K562 (cell line): ENCODE measurements around the gene FHIT. TPM values are rescaled to one million over a fixed set of nuclear protein-coding genes. Genes with fewer than 3 reads are reported as not detected.

ENCODE experiments used
- ATAC-seq: fragments of 200-7000 bp; cut with Tn5 transposase; 3 replicates; pipeline ENCODE4 v1.9.1; 2020; ENCODE audit warnings: moderate library complexity
- BruUV-seq: library from RNA; stranded (reverse); fragments of 400-500 nt; replicated peaks from 2 replicates; lab custom pipeline; 2021; lab: Mats Ljungman, UMichigan
- CTCF ChIA-PET: fragments of 300-600 bp; formaldehyde crosslinking; extraction: SDS; loops from one replicate; lab custom pipeline; 2021; ENCODE audit warnings: low intra/inter-chr PET ratio; lab: Yijun Ruan, JAX
- POLR2A ChIA-PET: fragments of 300-600, 350-650 bp; sonication (Branson Sonifier 250); formaldehyde crosslinking; extraction: SDS; loops from one replicate; lab custom pipeline; 2021; ENCODE audit warnings: antibody characterized with exemption, inconsistent platforms; lab: Yijun Ruan, JAX
- DNase-seq, 4 experiments: peaks; one replicate each; pipeline versions ENCODE4 v3.0.0 to v3.0.0-alpha.2; 2011 to 2018; ENCODE audit warnings: low spot score in 3 of 4, mixed read lengths in 3 of 4; ENCODE audit errors: extremely low read depth in 1 of 4
- FAIRE-seq: peaks from 2 replicates; lab custom pipeline; 2011; peaks lifted over from hg19 to GRCh38; lab: Jason Lieb, UNC
- H2AFZ ChIP-seq: 2 replicates; pipeline ENCODE4 v1.6.0; 2011; ENCODE audit warnings: low read depth, low read length, control low read depth, inconsistent platforms
- H3K27ac ChIP-seq: fragments of 200-600 bp; 3 replicates; pipeline ENCODE4 v1.8.0; 2011; ENCODE audit warnings: low read depth, mild to moderate bottlenecking, control low read depth, inconsistent platforms, low read length, moderate library complexity, mixed read lengths; ENCODE audit errors: extremely low read depth
- H3K27me3 ChIP-seq, 2 experiments: fragments of 300-600 bp in 1 of 2; 2 replicates in 1 of 2; 3 replicates in 1 of 2; pipeline versions ENCODE4 v1.6.0 to v1.8.0; 2011; ENCODE audit warnings: inconsistent platforms in 2 of 2, low read length in 2 of 2, mild to moderate bottlenecking in 1 of 2, mixed read lengths in 1 of 2, moderate library complexity in 1 of 2; ENCODE audit not compliant: control insufficient read depth in 2 of 2, insufficient read depth in 2 of 2
- H3K36me3 ChIP-seq: fragments of 300-600 bp; 3 replicates; pipeline ENCODE4 v1.8.0; 2011; ENCODE audit warnings: mild to moderate bottlenecking, low read length, inconsistent platforms; ENCODE audit not compliant: control insufficient read depth, insufficient read depth
- H3K4me1 ChIP-seq, 2 experiments: fragments of 200-600 bp in 1 of 2; replicated peaks in 1 of 2; 2 replicates in 1 of 2; 3 replicates in 1 of 2; pipeline versions ENCODE4 v1.5.1 to v1.8.0; 2011; ENCODE audit warnings: inconsistent platforms in 2 of 2, low read length in 2 of 2, mild to moderate bottlenecking in 1 of 2, mixed read lengths in 1 of 2, moderate library complexity in 1 of 2; ENCODE audit not compliant: control insufficient read depth in 2 of 2, insufficient read depth in 2 of 2
- H3K4me2 ChIP-seq: 2 replicates; pipeline ENCODE4 v1.6.1; 2011; ENCODE audit warnings: low read length, control low read depth, inconsistent platforms, mixed read lengths; ENCODE audit not compliant: insufficient read depth
- H3K4me3 ChIP-seq: fragments of 200-600 bp; sonication (generic), shearing (Covaris generic); 2 replicates; pipeline ENCODE4 v1.5.1; 2016; ENCODE audit warnings: control low read depth, inconsistent platforms
- H3K79me2 ChIP-seq: fragments of 200-600 bp; 3 replicates; pipeline ENCODE4 v1.8.0; 2011; ENCODE audit warnings: low read length, inconsistent platforms; ENCODE audit not compliant: control insufficient read depth, insufficient read depth
- H3K9ac ChIP-seq, 2 experiments: 2 replicates each; pipeline versions ENCODE4 v1.6.0 to v1.6.1; 2011; ENCODE audit warnings: low read depth in 2 of 2, low read length in 2 of 2, control low read depth in 1 of 2, inconsistent platforms in 1 of 2, mild to moderate bottlenecking in 1 of 2, mixed read lengths in 1 of 2; ENCODE audit not compliant: insufficient read depth in 1 of 2
- H3K9me1 ChIP-seq: one replicate; pipeline ENCODE4 v1.6.0; 2011; ENCODE audit warnings: inconsistent platforms, mild to moderate bottlenecking, low read length, moderate library complexity; ENCODE audit not compliant: control insufficient read depth, insufficient read depth
- H3K9me3 ChIP-seq: replicated peaks from 2 replicates; pipeline ENCODE4 v1.5.1; 2011; ENCODE audit warnings: low read depth, low read length, inconsistent platforms; ENCODE audit not compliant: control insufficient read depth, insufficient read depth
- H4K20me1 ChIP-seq: replicated peaks from 2 replicates; pipeline ENCODE4 v1.6.1; 2011; ENCODE audit warnings: low read length, inconsistent platforms, mixed read lengths; ENCODE audit not compliant: control insufficient read depth, insufficient read depth
- MCM3 ChIP-seq: fragments of 450-650 bp; IDR thresholded peaks from 2 replicates; pipeline ENCODE4 v1.6.1; 2016
- MXI1 ChIP-seq: IDR thresholded peaks from 2 replicates; pipeline ENCODE4 v1.6.1; 2011; ENCODE audit warnings: low read depth, mild to moderate bottlenecking, improper control_type of control experiment, low read length
- PHB2 ChIP-seq: fragments of 450-650 bp; IDR thresholded peaks from 2 replicates; pipeline ENCODE4 v1.6.1; 2017; ENCODE audit warnings: low read depth
- POLR2A ChIP-seq: fragments of 450-650 bp; conservative IDR thresholded peaks from 2 replicates; pipeline ENCODE4 v1.6.1; 2016
- RREB1 ChIP-seq: fragments of 250-450 bp; sonication (Bioruptor Pico); IDR thresholded peaks from 2 replicates; pipeline ENCODE4 v1.4.0; 2020
- SRSF9 ChIP-seq: fragments of 200-400 bp; formaldehyde crosslinking; IDR thresholded peaks from 2 replicates; pipeline ENCODE4 v1.6.1; 2017; ENCODE audit warnings: low read depth, low read length, borderline replicate concordance
- ZNF140 ChIP-seq: fragments of 250-450 bp; sonication (Bioruptor Pico); IDR thresholded peaks from 2 replicates; pipeline ENCODE4 v1.8.0; 2021; ENCODE audit warnings: moderate library complexity, mild to moderate bottlenecking, inconsistent platforms
- ZNF217 ChIP-seq: sonication (generic); formaldehyde crosslinking; IDR thresholded peaks from 2 replicates; pipeline ENCODE4 v1.8.0; 2022; ENCODE audit warnings: mild to moderate bottlenecking, missing genetic modification reagents
- ZNF280A ChIP-seq: fragments of 450-650 bp; IDR thresholded peaks from 2 replicates; pipeline ENCODE4 v1.6.1; 2018; ENCODE audit warnings: mild to moderate bottlenecking, low read depth; ENCODE audit not compliant: partially characterized antibody
- ZNF766 ChIP-seq: fragments of 200-800 bp; sonication (Bioruptor generic); conservative IDR thresholded peaks from 2 replicates; pipeline ENCODE4 v1.6.1; 2016; ENCODE audit warnings: missing genetic modification characterization, missing compliant biosample characterization
- ZNF785 ChIP-seq: fragments of 250-450 bp; sonication (Bioruptor Pico); IDR thresholded peaks from 2 replicates; pipeline ENCODE4 v1.4.0; 2020; ENCODE audit warnings: mild to moderate bottlenecking
- WGBS: fragments of 100-300 bp; shearing (Covaris generic); methylation state at CpG from one replicate; pipeline ENCODE4 v1.1.6; 2016; ENCODE audit warnings: low coverage, mixed read lengths; ENCODE audit not compliant: insufficient coverage; ENCODE audit errors: missing lambda C conversion rate; 5-methylcytosine and 5-hydroxymethylcytosine counted together
- in situ Hi-C: fragments of 300-500 bp; cut with MboI; formaldehyde crosslinking; loops from 4 replicates; pipeline ENCODE4 v1.15.0; 2018; ENCODE audit warnings: inconsistent platforms, mixed read lengths
- intact Hi-C: fragments of 100-400 bp; cut with micrococcal nuclease; formaldehyde crosslinking; loops from 2 replicates; pipeline ENCODE4 v1.14.2; 2022
- polyA plus RNA-seq, 8 experiments: library from polyadenylated mRNA; depleted of rRNA in 4 of 8; stranded (reverse) in 5 of 8; unstranded in 3 of 8; fragments of >200 nt; fragmentation: Nextera tagmentation in 2 of 8; fragmentation: Illumina TruSeq in 1 of 8; extraction: Ambion mirVana in 2 of 8; extraction: Trizol in 1 of 8; gene quantifications; 2 replicates each; pipeline versions ENCODE4 v1.2.1 to v1.2.3, GENCODE V29; 2011 to 2014; ENCODE audit warnings: inconsistent platforms in 1 of 8, missing spikeins in 1 of 8
- total RNA-seq, 7 experiments: library from RNA; depleted of rRNA in 6 of 7; stranded (reverse); fragments of >200 nt in 6 of 7; fragmentation: Illumina TruSeq in 2 of 7; extraction: Trizol in 2 of 7; gene quantifications; 2 replicates each; pipeline versions ENCODE4 v1.2.1 to v1.2.3, GENCODE V29; 2011 to 2021; ENCODE audit warnings: low replicate concordance in 1 of 7

Gene FHIT
- total and polyA plus RNA-seq, 9 of the 15 experiments (the other 6 are each of a cell fraction or from before 2014, with no cell fraction given) = 1.7 to 9.1 (median 4.3) TPM

- Histone ChIP-seq H3K4me1 (no peaks in the 10 kb centered on the region), H3K4me3 (no peak overlapping the region), H2AFZ (no peak overlapping the region), H3K4me2 (no peak overlapping the region), H3K9me1 (no peaks in the 10 kb centered on the region), H3K27me3 (no peaks in the 10 kb centered on the region), H3K9ac (no peak overlapping the region), H3K79me2 (no peaks in the 10 kb centered on the region), H3K27ac (no peak overlapping the region), H3K9me3 (no peaks in the 10 kb centered on the region), H3K36me3 (no peaks in the 10 kb centered on the region), H4K20me1 (no peaks in the 10 kb centered on the region)
- DNase-seq = no peak
- ChIA-PET POLR2A (no interaction called here), CTCF (no interaction called here)
- no peak for ATAC-seq
- in situ Hi-C loops (loop anchor here (10.0 kb wide), 1 partner anchor 157 kb away; no protein-coding TSS in a partner anchor), intact Hi-C loops (no loop called here)
- TF ChIP-seq ZNF785 (CRISPR knock-in tag) = no peak
- no peak for TF ChIP-seq ZNF766 (CRISPR knock-in tag)
- no peak for TF ChIP-seq ZNF217
- FAIRE-seq = no peak
- BruUV-seq = no TSS peak
Observed at GRCh38 chr3:60771766-60772165, 479.5 kb downstream of the FHIT start.

- Histone ChIP-seq H3K27me3 (no peaks in the 10 kb centered on the region), H3K79me2 (no peaks in the 10 kb centered on the region), H3K9me3 (no peaks in the 10 kb centered on the region), H3K9me1 (no peaks in the 10 kb centered on the region), H3K36me3 (no peaks in the 10 kb centered on the region), H4K20me1 (no peaks in the 10 kb centered on the region), H3K9ac (no peak overlapping the region), H3K27ac (no peak overlapping the region), H2AFZ (no peak overlapping the region), H3K4me2 (no peak overlapping the region), H3K4me3 (no peak overlapping the region), H3K4me1 (no peaks in the 10 kb centered on the region)
- 0% methylated on average over 1 of the region's 1 CpG for WGBS
- POLR2A ChIA-PET = no interaction called here
- DNase-seq (no peak), ATAC-seq (no peak), FAIRE-seq (no peak)
- intact Hi-C loops = no loop called here
- CTCF ChIA-PET = no interaction called here
- in situ Hi-C loops = loop anchor here (10.0 kb wide), 1 partner anchor 156 kb away; no protein-coding TSS in a partner anchor
- no TSS peak for BruUV-seq
- TF ChIP-seq POLR2A = no peak
- no peak for TF ChIP-seq MXI1
- no peak for TF ChIP-seq PHB2
- no peak for TF ChIP-seq SRSF9
- TF ChIP-seq RREB1 (CRISPR knock-in tag) = no peak
- no peak for TF ChIP-seq ZNF280A
- TF ChIP-seq ZNF140 = no peak
- TF ChIP-seq MCM3 = no peak
Observed at GRCh38 chr3:60770532-60770931, 480.7 kb downstream of the FHIT start.
